ENCODE data around the gene SPDYE6.
A peak's percentile ranks its signal among the peaks of the same experiment; 100 is the strongest.
"Not testable (repeated sequence)": the region's sequence is repeated elsewhere in the genome, so short reads cannot be mapped to it uniquely, and the experiment has no call there.

SPDYE6 gene

GRCh38 chr7:102390697-102391484, 34.6 kb upstream of the SPDYE6 start:
- DNase-seq (ENCODE audit: insufficient read length) (peak; percentile 54), FAIRE-seq (no peak)
- TF ChIP-seq POLR2AphosphoS5 (IDR thresholded peaks at IDR 0.05; ENCODE audit: low read depth, low read length): no peak
- TF ChIP-seq TAF1 (IDR thresholded peaks at IDR 0.05; ENCODE audit: borderline replicate concordance, low read depth, low read length): no peak
- TF ChIP-seq POLR2A (IDR thresholded peaks at IDR 0.05; ENCODE audit: low read depth, low read length): no peak

- TF ChIP-seq TAF1 (IDR thresholded peaks at IDR 0.05; ENCODE audit: borderline replicate concordance, low read depth, low read length): no peak
- TF ChIP-seq POLR2AphosphoS5 (IDR thresholded peaks at IDR 0.05; ENCODE audit: low read depth, low read length): no peak
- TF ChIP-seq POLR2A (IDR thresholded peaks at IDR 0.05; ENCODE audit: low read depth, low read length): no peak
- FAIRE-seq (no peak), DNase-seq (ENCODE audit: insufficient read length) (no peak)
Measured at GRCh38 chr7:102389810-102390209, 33.6 kb upstream of the SPDYE6 start.

GRCh38 chr7:102387064-102387463, 30.8 kb upstream of the SPDYE6 start:
- TF ChIP-seq POLR2A (IDR thresholded peaks at IDR 0.05; ENCODE audit: low read depth, low read length): no peak
- TF ChIP-seq POLR2AphosphoS5 (IDR thresholded peaks at IDR 0.05; ENCODE audit: low read depth, low read length): no peak
- TF ChIP-seq TAF1 (IDR thresholded peaks at IDR 0.05; ENCODE audit: borderline replicate concordance, low read depth, low read length): no peak
- no peak for FAIRE-seq
- DNase-seq (ENCODE audit: insufficient read length): no peak

GRCh38 chr7:102381696-102382425, 25.6 kb upstream of the SPDYE6 start:
- DNase-seq (ENCODE audit: insufficient read length); FAIRE-seq: not testable (repeated sequence)

GRCh38 chr7:102380837-102381236, 24.6 kb upstream of the SPDYE6 start:
- DNase-seq (ENCODE audit: insufficient read length); FAIRE-seq: not testable (repeated sequence)

- DNase-seq (ENCODE audit: insufficient read length) (no peak), FAIRE-seq (no peak)
- no peak for TF ChIP-seq POLR2AphosphoS5 (IDR thresholded peaks at IDR 0.05; ENCODE audit: low read depth, low read length)
- TF ChIP-seq POLR2A (IDR thresholded peaks at IDR 0.05; ENCODE audit: low read depth, low read length): no peak
Measured at GRCh38 chr7:102376964-102377466, 20.8 kb upstream of the SPDYE6 start.

GRCh38 chr7:102372796-102373195, 16.6 kb upstream of the SPDYE6 start:
- FAIRE-seq: not testable (repeated sequence)

GRCh38 chr7:102370038-102370437, 13.8 kb upstream of the SPDYE6 start:
- not testable (repeated sequence) for DNase-seq (ENCODE audit: insufficient read length); FAIRE-seq

More at GRCh38 chr7:102372796-102373195, 16.6 kb upstream of the SPDYE6 start:
- DNase-seq (ENCODE audit: insufficient read length): not testable (repeated sequence)

GRCh38 chr7:102365390-102365789, 9.1 kb upstream of the SPDYE6 start:
- DNase-seq (ENCODE audit: insufficient read length); FAIRE-seq: not testable (repeated sequence)

- FAIRE-seq; DNase-seq (ENCODE audit: insufficient read length): not testable (repeated sequence)
Measured at GRCh38 chr7:102364394-102364886, 8.2 kb upstream of the SPDYE6 start.

- TF ChIP-seq POLR2A (IDR thresholded peaks at IDR 0.05; ENCODE audit: low read depth, low read length) (peak; percentile 68; the same call in 1 of the 2 replicates), POLR2AphosphoS5 (IDR thresholded peaks at IDR 0.05; ENCODE audit: low read depth, low read length) (peak; percentile 56; the same call in 1 of the 2 replicates)
- DNase-seq (ENCODE audit: insufficient read length): peak; percentile 53
- FAIRE-seq: not testable (repeated sequence)
Measured at GRCh38 chr7:102363549-102364393, 7.5 kb upstream of the SPDYE6 start.

- FAIRE-seq: not testable (repeated sequence)
Measured at GRCh38 chr7:102346983-102347382, 9.3 kb downstream of the SPDYE6 start.

GRCh38 chr7:102340599-102341368, 15.5 kb downstream of the SPDYE6 start:
- FAIRE-seq; DNase-seq (ENCODE audit: insufficient read length): not testable (repeated sequence)

More at GRCh38 chr7:102346983-102347382, 9.3 kb downstream of the SPDYE6 start:
- not testable (repeated sequence) for DNase-seq (ENCODE audit: insufficient read length)

GRCh38 chr7:102337420-102337819, 18.8 kb downstream of the SPDYE6 start:
- FAIRE-seq: peak; percentile 21
- not testable (repeated sequence) for DNase-seq (ENCODE audit: insufficient read length)

- DNase-seq (ENCODE audit: insufficient read length); FAIRE-seq: not testable (repeated sequence)
Measured at GRCh38 chr7:102337002-102337401, 19.2 kb downstream of the SPDYE6 start.

GRCh38 chr7:102335574-102335973, 20.7 kb downstream of the SPDYE6 start:
- not testable (repeated sequence) for DNase-seq (ENCODE audit: insufficient read length); FAIRE-seq
